ELR (cell line): ENCODE results near the gene MON1A.
"Not testable (repeated sequence)": the region's sequence is repeated elsewhere in the genome, so short reads cannot be mapped to it uniquely, and the experiment has no call there.

Experiments
- DNase-seq: peaks from one replicate; pipeline ENCODE4 v3.0.0-alpha.2; 2015; ENCODE audit warnings: low read depth

MON1A gene, protein sequence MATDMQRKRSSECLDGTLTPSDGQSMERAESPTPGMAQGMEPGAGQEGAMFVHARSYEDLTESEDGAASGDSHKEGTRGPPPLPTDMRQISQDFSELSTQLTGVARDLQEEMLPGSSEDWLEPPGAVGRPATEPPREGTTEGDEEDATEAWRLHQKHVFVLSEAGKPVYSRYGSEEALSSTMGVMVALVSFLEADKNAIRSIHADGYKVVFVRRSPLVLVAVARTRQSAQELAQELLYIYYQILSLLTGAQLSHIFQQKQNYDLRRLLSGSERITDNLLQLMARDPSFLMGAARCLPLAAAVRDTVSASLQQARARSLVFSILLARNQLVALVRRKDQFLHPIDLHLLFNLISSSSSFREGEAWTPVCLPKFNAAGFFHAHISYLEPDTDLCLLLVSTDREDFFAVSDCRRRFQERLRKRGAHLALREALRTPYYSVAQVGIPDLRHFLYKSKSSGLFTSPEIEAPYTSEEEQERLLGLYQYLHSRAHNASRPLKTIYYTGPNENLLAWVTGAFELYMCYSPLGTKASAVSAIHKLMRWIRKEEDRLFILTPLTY

GRCh38 chr3:49929291-49930167 is at the start of gene MON1A:
Gene MON1A (minus strand): TSS chr3:49929811. CDS start chr3:49913346, 16,465 bp downstream.
- DNase-seq = peak; percentile 93

GRCh38 chr3:49976942-49977341 is 47.3 kb upstream of the MON1A start:
- no peak for DNase-seq

DNA sequence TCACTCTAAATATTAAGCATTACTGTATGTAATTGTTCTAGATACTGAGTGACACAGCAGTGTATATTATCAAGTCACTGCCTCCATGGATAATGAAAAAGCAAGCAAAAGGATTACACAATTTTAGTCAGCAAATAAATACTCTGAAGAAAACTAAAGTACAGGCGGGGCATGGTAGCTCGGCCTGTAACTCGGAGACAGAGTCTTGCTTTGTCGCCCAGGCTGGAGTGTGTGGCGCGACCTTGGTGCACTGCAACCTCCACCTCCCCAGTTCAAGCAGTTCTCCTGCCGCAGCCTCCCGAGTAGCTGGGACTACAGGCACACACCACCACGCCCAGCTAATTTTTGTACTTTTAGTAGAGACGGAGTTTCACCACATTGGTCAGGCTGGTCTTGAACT is 43.0 kb upstream of the MON1A start:
- DNase-seq = no peak

- DNase-seq = no peak
These were observed 38.7 kb upstream of the MON1A start for GRCh38 chr3:49968346-49968745.

DNA sequence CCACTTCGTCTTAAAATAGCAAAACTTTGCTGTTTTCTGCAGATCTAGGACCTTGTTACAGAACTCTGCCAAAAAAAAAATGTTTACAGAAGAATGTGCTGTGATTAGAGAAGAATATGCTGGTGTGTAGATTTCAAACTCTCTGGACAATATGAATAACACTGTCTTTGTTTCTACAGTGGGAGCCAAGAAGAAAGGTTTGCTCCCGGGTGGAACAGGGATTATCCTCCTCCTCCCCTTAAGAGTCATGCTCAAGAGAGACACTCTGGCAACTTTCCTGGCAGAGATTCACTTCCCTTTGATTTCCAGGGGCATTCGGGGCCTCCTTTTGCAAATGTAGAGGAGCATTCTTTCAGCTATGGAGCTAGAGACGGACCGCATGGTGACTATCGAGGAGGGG is 37.7 kb upstream of the MON1A start:
- DNase-seq = no peak

DNA sequence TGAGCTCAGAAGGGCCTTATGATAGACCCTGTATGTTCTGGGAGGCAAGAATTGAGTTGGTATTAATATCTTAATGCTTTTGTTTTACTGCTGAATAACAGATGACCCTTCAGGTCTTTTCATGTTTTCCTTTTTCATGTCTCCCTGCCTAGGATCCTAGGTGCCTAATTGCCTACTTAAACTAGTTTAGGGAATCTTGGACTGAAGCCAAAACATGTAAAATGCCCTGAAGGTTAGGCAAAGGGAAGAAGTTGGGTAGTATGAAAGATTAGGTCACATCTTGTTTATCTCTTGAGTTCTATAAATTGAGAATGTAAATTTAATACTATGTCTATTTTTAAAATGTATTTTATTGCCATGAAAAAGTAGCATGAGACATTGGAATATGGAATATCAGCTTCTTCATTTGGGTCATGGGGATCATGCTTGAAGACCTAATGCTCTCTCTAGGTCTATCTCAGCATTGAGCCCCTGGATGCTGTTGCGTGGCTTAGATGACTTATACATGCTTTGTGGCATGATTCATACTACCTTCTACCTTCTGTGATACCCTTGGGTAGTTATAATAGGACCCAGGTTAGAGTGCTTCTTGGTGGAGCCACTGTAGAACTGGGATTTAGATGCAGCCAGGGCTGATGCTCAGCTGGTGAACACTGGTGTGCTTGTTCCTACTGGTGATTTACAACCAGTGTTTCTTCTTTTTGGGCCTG is 36.8 kb upstream of the MON1A start:
- peak; percentile 53 for DNase-seq

DNA sequence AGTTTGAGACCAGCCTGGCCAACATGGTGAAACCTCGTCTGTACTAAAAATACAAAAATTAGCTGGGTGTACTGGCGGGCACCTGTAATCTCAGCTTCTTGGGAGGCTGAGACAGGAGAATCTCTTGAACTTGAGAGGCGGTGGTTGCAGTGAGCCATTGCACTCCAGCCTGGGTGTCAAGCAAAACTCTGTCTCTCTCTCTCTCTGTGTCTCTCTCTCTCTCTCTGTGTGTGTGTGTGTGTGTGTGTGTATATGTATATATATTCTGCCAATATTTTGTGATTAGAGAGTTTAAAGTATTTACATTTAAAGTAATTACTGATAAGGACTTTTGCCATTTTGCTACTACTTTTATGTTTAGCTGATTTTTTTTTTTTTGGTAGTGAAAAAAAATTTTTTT is 26.0 kb upstream of the MON1A start:
- no peak for DNase-seq

DNA sequence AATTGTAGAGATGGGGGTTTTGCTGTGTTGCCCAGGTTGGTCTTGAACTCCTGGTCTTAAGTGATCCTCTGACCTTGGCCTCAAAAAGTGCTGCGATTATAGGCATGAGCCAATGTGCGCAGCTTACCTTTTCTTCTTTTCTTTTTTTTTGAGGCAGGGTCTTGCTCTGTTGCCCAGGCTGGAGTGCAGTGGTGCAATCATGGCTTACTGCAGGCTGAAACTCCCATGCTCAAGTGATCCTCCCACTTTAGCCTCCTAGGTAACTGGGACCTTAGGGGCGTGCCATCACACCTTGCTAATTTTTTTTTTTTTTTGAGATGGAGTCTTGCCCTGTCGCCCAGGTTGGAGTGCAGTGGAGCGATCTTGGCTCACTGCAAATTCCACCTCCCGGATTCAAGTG is 23.3 kb upstream of the MON1A start:
- DNase-seq = no peak

- no peak for DNase-seq
These were observed 13.0 kb upstream of the MON1A start for GRCh38 chr3:49942651-49943050.

GRCh38 chr3:49940667-49941249 is 11.1 kb upstream of the MON1A start:
- DNase-seq = no peak

DNA sequence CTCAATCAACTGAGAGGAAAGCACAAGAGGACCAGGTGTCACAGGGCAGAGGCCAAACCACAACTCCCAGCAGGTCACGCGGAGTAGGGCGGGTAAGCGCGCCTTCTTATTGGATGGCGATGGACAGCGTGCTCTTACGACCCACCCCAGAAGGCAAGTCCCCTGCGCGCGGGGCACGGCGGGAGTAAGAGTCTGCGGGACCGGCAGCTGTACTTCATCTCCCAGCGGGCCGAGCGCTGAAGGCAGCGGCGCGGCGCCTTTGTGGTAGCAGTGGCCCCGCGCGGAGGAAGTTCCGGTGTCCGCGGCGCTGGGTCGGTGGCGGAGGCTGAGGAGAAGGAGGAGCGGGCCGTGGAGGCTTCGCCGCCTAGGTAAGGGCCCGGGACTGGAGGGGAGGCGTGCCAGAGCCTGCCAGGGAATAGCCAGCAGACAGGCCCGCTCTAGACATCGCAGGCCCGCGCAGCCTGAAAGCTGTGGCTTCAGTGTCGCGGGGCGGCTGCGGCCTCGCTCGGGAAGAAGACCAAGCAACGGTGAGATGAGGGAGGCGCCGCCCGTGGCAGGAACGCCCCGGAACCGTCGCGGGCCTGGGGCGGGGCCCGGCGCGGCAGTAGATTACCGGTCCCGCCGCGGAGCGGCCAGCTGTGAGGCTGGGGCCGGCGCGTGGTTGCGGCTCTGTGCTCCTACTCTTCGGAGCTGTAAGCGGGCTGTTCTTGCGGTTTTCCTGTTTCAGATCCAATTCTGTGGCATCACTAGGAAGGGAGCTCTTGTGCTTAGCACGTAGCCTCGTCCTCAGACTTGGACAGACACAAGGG is 10.5 kb upstream of the MON1A start, which contains the start of gene RBM6:
TSS of gene RBM6 (plus strand) at position 293 of the 809 bp plus-strand sequence. CDS start 22,492 bp downstream, outside the sequence.
- peak; percentile 96 for DNase-seq

- DNase-seq = no peak
These were observed 7.5 kb upstream of the MON1A start for GRCh38 chr3:49937090-49937489.

GRCh38 chr3:49932281-49932680 is 2.7 kb upstream of the MON1A start:
- not testable (repeated sequence) for DNase-seq

DNA sequence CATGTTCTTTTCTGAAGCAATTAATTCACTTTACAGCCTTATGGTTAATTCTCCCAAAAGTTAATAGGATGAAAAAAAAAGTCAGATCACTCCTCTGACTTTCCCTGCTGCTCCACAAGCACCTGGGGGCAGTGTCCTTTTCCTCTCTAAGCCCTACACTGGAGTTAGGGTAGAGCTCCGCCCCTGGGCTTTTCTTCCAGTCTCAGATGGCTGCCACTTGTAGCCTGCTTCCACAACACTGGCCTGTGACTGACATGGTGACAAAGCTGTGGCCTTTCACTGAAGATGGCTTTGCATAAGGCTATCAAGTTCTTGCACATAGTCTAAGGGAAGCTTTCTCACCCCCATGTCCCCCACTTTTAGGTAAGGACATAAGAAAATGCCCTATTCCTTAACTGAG is 1.3 kb upstream of the MON1A start:
- DNase-seq = peak; percentile 40

GRCh38 chr3:49930168-49930690 is 618 bp upstream of the MON1A start:
- no peak for DNase-seq

GRCh38 chr3:49928481-49929017 is 1.1 kb downstream of the MON1A start:
- no peak for DNase-seq

DNA sequence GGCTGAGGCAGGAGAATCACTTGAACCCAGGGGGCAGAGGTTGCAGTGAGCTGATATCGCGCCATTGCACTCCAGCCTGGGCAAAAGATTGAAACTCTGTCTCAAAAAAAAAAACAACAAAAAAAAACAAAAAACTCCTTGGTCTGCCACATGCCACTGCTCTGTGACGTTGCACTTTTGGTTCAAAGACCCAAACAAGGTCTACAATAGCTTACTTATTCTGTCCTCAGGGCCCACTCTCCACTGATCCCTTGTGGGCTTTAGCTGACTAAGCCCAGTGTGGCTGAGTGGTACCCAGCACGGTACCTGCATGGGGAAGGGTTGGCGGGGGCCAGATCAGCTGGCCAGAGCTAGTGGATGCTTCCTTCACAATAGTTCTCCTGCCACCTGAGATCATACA is 1.8 kb downstream of the MON1A start:
- no peak for DNase-seq

DNA sequence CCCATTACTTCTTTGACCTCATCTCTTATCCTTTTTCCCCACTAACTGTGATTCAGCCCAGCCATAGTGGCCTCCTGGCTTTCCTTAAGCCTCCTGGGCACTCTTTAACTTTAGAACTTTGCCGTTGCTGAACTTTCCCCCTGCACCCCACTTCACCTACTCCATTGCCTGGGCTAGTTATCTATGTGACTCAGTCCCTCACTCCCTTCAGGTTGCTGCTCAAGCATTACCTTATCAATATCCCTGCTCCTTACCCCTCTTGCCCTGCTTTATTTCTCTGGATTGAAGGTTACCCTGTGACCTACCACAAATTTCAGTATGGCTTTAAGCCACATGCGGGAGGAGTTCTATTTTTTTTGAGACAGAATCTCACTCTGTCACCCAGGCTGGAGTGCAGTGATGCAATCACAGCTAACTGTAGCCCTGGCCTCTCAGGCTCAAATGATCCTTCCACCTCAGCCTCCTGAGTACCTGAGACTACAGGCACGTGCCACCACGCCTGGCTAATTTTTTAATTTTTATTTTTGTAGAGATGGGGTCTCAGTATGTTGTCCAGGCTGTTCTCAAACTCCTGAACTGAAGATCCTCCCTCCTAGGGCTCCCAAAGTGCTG is 3.4 kb downstream of the MON1A start:
- DNase-seq = no peak

DNA sequence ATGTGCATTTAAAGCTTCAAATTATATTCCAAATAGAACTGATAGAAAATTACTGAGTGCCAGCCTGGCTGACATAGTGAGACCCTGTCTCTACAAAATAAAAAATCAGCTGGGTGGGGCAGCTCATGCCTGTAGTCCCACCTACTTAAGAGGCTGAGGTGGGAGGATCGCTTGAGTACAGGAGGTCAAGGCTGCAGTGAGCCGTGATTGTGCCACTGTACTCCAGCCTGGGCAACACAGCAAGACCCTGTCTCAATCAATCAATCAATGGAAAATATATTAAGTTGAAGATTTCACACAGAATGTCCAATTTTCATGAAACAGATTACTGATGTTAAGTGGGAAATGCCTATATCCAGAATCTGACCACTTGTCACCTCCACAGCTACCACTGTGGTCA is 4.1 kb downstream of the MON1A start:
- no peak for DNase-seq

DNA sequence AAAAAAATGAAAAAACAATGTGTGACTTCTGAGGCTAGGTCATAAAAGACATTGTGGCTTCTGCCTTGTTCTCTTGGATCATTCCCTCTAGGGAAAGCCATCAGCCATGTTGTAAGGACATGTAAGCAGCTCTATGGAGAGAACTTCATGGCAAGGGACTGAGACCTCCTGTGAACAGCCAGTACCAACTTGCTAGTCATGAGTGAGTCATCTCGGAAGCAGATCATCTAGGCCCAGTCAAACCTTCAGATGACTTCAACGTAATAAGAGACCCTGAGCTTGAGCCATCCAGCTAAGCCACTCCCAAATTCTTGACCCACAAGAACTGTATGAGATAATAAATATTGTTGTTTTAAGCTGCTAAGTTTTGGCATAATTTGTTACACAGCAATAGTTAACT is 4.9 kb downstream of the MON1A start:
- DNase-seq = peak; percentile 88
